Sigmoid colon (tissue), 7 donors: ENCODE data around the gene PDE2A. TPM values are rescaled to one million over a fixed set of nuclear protein-coding genes. Genes with fewer than 3 reads are reported as not detected.

ENCODE experiments used
- DNase-seq: peaks from one replicate; pipeline ENCODE4 v3.0.0-alpha.2; 2019
- H3K27ac ChIP-seq, 4 donors: fragments of 200-600 bp; sonication (generic); one replicate each; pipeline ENCODE4 v1.5.1; 2016 to 2019; ENCODE audit warnings: mild to moderate bottlenecking in 1 of 4
- H3K27me3 ChIP-seq, 3 donors: fragments of 200-600 bp; sonication (generic); one replicate each; pipeline ENCODE4 v1.5.1; 2019; ENCODE audit warnings: mild to moderate bottlenecking in 1 of 3
- H3K36me3 ChIP-seq, 4 donors: fragments of 200-600 bp; sonication (generic); one replicate each; pipeline ENCODE4 v1.5.1; 2016 to 2019
- H3K4me1 ChIP-seq, 4 donors: fragments of 200-600 bp; sonication (generic); one replicate each; pipeline ENCODE4 v1.5.1; 2017 to 2019
- H3K4me3 ChIP-seq, 4 donors: fragments of 200-600 bp; sonication (generic); one replicate each; pipeline ENCODE4 v1.5.1; 2017 to 2019; ENCODE audit warnings: mild to moderate bottlenecking in 2 of 4, moderate library complexity in 1 of 4
- H3K9me3 ChIP-seq, 4 donors: fragments of 200-600 bp in 3 of 4; sonication (generic) in 3 of 4; one replicate each; pipeline versions ENCODE4 v1.5.1 to v1.6.1; 2013 to 2019
- CTCF ChIP-seq, 4 experiments: fragments of 450-650 bp in 3 of 4; fragments of 200-600 bp in 1 of 4; IDR thresholded peaks; one replicate each; pipeline ENCODE4 v1.5.1; 2016 to 2019; ENCODE audit warnings: antibody characterized with exemption in 4 of 4, mild to moderate bottlenecking in 3 of 4, moderate library complexity in 2 of 4
- EP300 ChIP-seq, 4 donors: sonication (generic); formaldehyde crosslinking; IDR thresholded peaks; one replicate each; pipeline ENCODE4 v1.6.1; 2017; ENCODE audit warnings: antibody characterized with exemption in 4 of 4
- POLR2A ChIP-seq, 2 donors: fragments of 450-650 bp; IDR thresholded peaks; one replicate each; pipeline ENCODE4 v1.6.1; 2016; ENCODE audit warnings: antibody characterized with exemption in 2 of 2, mild to moderate bottlenecking in 2 of 2, moderate library complexity in 2 of 2
- POLR2AphosphoS5 ChIP-seq, 4 donors: sonication (generic); formaldehyde crosslinking; IDR thresholded peaks; one replicate each; pipeline ENCODE4 v1.6.1; 2017; ENCODE audit warnings: antibody characterized with exemption in 4 of 4
- WGBS, 2 donors: extraction: QIAGEN DNeasy Blood & Tissue Kit; methylation state at CpG; one replicate each; pipeline ENCODE4 v1.1.7; 2013; 5-methylcytosine and 5-hydroxymethylcytosine counted together
- intact Hi-C: fragments of 100-400 bp; cut with DNase I; formaldehyde crosslinking; loops from one replicate; pipeline ENCODE4 v1.15.1; 2023
- polyA plus RNA-seq, 3 donors: library from polyadenylated mRNA; stranded (reverse); fragments of 200-250 nt; gene quantifications; one replicate each; pipeline ENCODE4 v1.2.3, GENCODE V29; 2013
- total RNA-seq, 4 donors: library from RNA; depleted of rRNA; stranded (reverse); fragments of >200 nt; gene quantifications; one replicate each; pipeline ENCODE4 v1.1.0, GENCODE V29; 2016
- donor health status: healthy with polysubstance abuse.
- donor health status: Bipolar disorder and iron deficiency.
- donor health status: healthy.

Gene PDE2A
- total and polyA plus RNA-seq, 7 donors = 1.8 to 75.1 (median 48.9) TPM

GRCh38 chr11:72580642-72580950 lies 93.6 kb downstream of the PDE2A start:
- Histone ChIP-seq H3K4me3 (no peak overlapping the region), H3K4me1 (peaks cover 0 to 7% (median 0%) of the 10 kb centered on the region in 4 donors), H3K9me3 (no peaks in the 10 kb centered on the region), H3K27me3 (no peaks in the 10 kb centered on the region), H3K36me3 (peaks cover 0 to 86% (median 45%) of the 10 kb centered on the region in 4 donors), H3K27ac (no peak overlapping the region)
- 58 to 71% methylated on average over 3 of the region's 3 CpGs for WGBS, 2 donors
- TF ChIP-seq POLR2AphosphoS5 (IDR thresholded peaks at IDR 0.05) (no peak), EP300 (IDR thresholded peaks at IDR 0.05) (no peak), POLR2A (IDR thresholded peaks at IDR 0.05) (no peak), CTCF (IDR thresholded peaks at IDR 0.05) (no peak)
- no peak for DNase-seq
- intact Hi-C loops = loop anchor here (10.0 kb wide), 1 partner anchor 214 kb away; the partner anchor contains the start of gene STARD10

- Histone ChIP-seq H3K27me3 (no peaks in the 10 kb centered on the region), H3K36me3 (peaks cover 0 to 86% (median 45%) of the 10 kb centered on the region in 4 donors), H3K9me3 (no peaks in the 10 kb centered on the region), H3K27ac (no peak overlapping the region), H3K4me1 (peaks cover 0 to 7% (median 0%) of the 10 kb centered on the region in 4 donors), H3K4me3 (no peak overlapping the region)
- intact Hi-C loops = loop anchor here (10.0 kb wide), 1 partner anchor 215 kb away; the partner anchor contains the start of gene STARD10
- peak; percentile 37 for DNase-seq
- TF ChIP-seq CTCF (IDR thresholded peaks at IDR 0.05) (no peak), POLR2AphosphoS5 (IDR thresholded peaks at IDR 0.05) (no peak), EP300 (IDR thresholded peaks at IDR 0.05) (no peak), POLR2A (IDR thresholded peaks at IDR 0.05) (no peak)
- whole genome bisulfite sequencing, 2 donors = 47 to 76% methylated on average over 10 of the region's 10 CpGs
Observed at GRCh38 chr11:72579816-72580641, 94.2 kb downstream of the PDE2A start.

DNA sequence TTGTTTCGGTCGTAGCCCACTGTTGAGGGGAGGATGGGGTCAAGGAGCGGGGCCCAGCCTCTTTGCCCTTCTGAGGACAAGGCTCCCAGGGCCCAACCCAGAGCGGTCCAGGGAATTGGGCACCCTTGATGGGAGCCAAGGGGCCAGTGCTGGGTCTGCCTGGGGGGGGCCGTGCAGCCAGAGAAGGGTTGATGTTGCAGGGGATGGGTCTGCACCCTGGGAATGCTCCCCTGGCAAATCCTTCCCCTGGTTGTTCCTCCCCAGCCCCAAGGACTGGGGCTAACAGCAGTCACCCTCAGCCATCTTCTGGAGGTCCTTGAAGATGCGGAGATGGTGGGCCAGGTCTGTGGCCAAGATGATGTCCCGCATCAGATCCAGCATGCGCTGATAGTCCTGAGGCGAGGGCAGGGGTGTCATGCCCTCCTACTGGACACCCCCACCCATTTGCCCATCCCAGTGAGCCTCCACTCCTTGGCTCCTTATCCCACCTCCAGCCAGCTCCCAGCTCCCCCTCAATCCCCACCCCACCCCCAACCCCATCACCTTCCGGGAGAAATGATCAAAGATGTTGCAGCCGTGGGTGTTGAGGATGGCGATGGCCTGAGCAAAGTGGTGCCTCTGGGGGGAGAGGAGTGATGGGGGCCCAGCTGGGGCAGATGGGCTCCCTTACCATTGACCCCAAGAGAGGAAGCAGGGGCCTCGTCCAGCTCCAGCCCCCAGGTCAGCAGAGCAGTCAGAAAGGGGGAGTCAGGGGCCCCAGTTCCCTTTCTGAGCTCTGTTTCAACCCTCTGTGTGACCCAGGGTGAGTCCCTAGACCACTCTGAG lies 95.0 kb downstream of the PDE2A start:
- 81 to 84% methylated on average over 13 of the region's 13 CpGs for WGBS, 2 donors
- no peaks in the 10 kb centered on the region for H3K4me1 ChIP-seq
- TF ChIP-seq POLR2AphosphoS5 (IDR thresholded peaks at IDR 0.05) = no peak
- TF ChIP-seq CTCF (IDR thresholded peaks at IDR 0.05) = no peak
- no peak for TF ChIP-seq EP300 (IDR thresholded peaks at IDR 0.05)
- TF ChIP-seq POLR2A (IDR thresholded peaks at IDR 0.05) = no peak
- no peaks in the 10 kb centered on the region for H3K9me3 ChIP-seq
- H3K27ac ChIP-seq = no peak overlapping the region
- peaks cover 0 to 81% (median 44%) of the 10 kb centered on the region in 4 donors for H3K36me3 ChIP-seq
- no peaks in the 10 kb centered on the region for H3K27me3 ChIP-seq
- no peak overlapping the region for H3K4me3 ChIP-seq
- DNase-seq = peak; percentile 50
- intact Hi-C loops = no loop called here

- Histone ChIP-seq H3K27ac (no peak overlapping the region), H3K4me3 (no peak overlapping the region), H3K27me3 (no peaks in the 10 kb centered on the region), H3K9me3 (no peaks in the 10 kb centered on the region), H3K36me3 (peaks cover 0 to 75% (median 39%) of the 10 kb centered on the region in 4 donors), H3K4me1 (no peaks in the 10 kb centered on the region)
- peak; percentile 37 for DNase-seq
- TF ChIP-seq CTCF (IDR thresholded peaks at IDR 0.05) (no peak), POLR2AphosphoS5 (IDR thresholded peaks at IDR 0.05) (no peak), EP300 (IDR thresholded peaks at IDR 0.05) (no peak), POLR2A (IDR thresholded peaks at IDR 0.05) (no peak)
- 89 to 92% methylated on average over 5 of the region's 5 CpGs for WGBS, 2 donors
- intact Hi-C loops = no loop called here
Observed at GRCh38 chr11:72578566-72578965, 95.7 kb downstream of the PDE2A start.
